Measurements from ENCODE around the gene SLC23A1.

- TF ChIP-seq CTCF (IDR thresholded peaks at IDR 0.05) (peak; percentile 65 to 92 (median 80)), POLR2A (IDR thresholded peaks at IDR 0.05) (no peak)
These were observed 39.3 kb upstream of the SLC23A1 start for GRCh38 chr5:139422307-139422893.

All from uterus (tissue), 2 donors.